KOPT-K1 (cell line): ENCODE results near the gene SMTNL2.

ENCODE experiments used
- H3K27ac ChIP-seq: fragments of 200-600 bp; sonication (generic); 2 replicates; pipeline ENCODE4 v1.5.1; 2016; ENCODE audit warnings: antibody characterized with exemption, mild to moderate bottlenecking, low read depth, low read length; ENCODE audit not compliant: poor library complexity, severe bottlenecking
- H3K36me3 ChIP-seq: fragments of 200-600 bp; sonication (generic); 2 replicates; pipeline ENCODE4 v1.5.1; 2017; ENCODE audit warnings: antibody characterized with exemption, mild to moderate bottlenecking, low read length, moderate library complexity; ENCODE audit not compliant: insufficient read depth
- H3K9me3 ChIP-seq: fragments of 200-600 bp; sonication (generic); 2 replicates; pipeline ENCODE4 v1.5.1; 2017; ENCODE audit warnings: antibody characterized with exemption, low read length, mild to moderate bottlenecking; ENCODE audit not compliant: insufficient read depth, poor library complexity, severe bottlenecking

Gene SMTNL2

GRCh38 chr17:4542003-4542725 lies 42.2 kb upstream of the SMTNL2 start:
- H3K36me3 ChIP-seq: peaks cover 100% of the 10 kb centered on the region
- H3K27ac ChIP-seq: no peak overlapping the region
- no peaks in the 10 kb centered on the region for H3K9me3 ChIP-seq

DNA sequence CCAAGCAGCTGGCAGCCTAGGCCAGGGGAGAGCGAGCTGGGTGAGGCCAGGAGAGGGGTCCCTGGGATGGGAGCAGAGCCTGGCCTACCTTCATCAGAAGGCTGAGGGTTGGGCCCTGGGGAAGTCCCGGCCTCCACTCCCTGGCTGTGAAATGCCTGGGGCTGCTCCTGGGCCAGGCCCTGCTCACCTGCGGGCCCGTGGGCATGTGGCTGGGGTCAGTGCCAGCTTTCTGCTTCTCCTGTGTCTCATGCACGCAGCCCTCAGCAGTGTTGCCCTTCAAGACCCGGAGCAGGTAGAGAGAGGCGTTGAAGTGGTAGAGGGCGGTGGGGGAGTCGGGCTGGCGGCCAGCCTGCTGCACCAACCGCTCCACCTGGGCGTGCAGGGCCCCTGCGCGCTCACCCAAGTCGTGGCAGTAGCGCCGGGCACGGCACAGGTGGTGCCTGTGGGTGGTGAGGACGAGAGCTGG lies 41.6 kb upstream of the SMTNL2 start:
- peaks cover 100% of the 10 kb centered on the region for H3K36me3 ChIP-seq
- H3K9me3 ChIP-seq: no peaks in the 10 kb centered on the region
- H3K27ac ChIP-seq: no peak overlapping the region

- H3K27ac ChIP-seq: no peak overlapping the region
- peaks cover 100% of the 10 kb centered on the region for H3K36me3 ChIP-seq
- no peaks in the 10 kb centered on the region for H3K9me3 ChIP-seq
Measured at GRCh38 chr17:4543557-4544026, 40.7 kb upstream of the SMTNL2 start.

- Histone ChIP-seq H3K27ac (no peak overlapping the region), H3K9me3 (no peaks in the 10 kb centered on the region), H3K36me3 (peaks cover 100% of the 10 kb centered on the region)
Measured at GRCh38 chr17:4544135-4544950, 40.0 kb upstream of the SMTNL2 start.

DNA sequence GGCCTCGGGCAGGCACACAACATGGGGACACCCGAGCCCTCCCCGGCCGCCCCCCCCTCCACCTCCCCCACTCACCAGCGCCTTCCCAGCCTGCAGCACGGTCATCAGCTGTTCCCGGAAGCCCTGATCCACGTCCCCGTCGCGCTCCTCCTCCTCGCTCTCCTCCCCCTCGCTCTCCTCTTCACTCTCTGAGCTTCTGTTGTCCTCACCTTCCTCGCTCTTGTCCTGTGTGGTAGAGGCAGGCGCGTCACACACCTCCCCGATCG lies 39.4 kb upstream of the SMTNL2 start:
- no peaks in the 10 kb centered on the region for H3K9me3 ChIP-seq
- no peak overlapping the region for H3K27ac ChIP-seq
- peaks cover 100% of the 10 kb centered on the region for H3K36me3 ChIP-seq

DNA sequence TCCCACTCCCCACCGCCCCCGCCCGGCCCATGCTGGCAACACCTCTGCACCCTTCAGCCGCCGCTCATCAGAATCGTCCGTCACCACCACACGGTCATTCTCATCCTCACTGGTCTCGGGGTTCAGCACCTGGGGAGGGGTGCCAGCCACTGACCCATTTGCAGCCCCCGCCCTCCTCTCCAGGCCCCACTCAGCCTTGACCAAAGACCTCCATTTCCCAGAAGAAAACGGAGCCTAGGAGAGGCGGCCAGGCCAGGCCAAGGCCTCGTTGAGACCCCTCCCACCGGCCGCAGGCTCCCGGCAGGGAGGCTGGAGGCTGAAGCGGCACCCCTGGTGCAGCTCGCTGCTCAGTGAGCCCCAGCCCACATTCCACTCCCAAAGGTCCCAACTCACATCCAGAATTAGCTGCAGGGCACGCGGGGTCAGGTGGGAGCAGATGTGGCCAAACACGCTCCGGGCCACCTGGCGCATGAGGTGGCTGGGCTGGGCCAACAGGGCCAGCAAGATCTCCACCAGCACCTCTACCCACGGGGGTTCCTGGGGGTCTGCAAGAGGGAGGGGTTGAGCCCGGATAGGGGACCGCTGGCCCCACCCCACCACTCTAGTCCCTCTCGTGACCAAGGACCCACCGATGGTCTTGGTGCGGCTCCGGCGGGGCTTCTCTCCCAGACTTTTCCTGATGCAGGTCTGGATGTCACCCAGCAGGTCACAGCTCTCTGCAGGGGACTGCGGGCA lies 38.9 kb upstream of the SMTNL2 start:
- Histone ChIP-seq H3K9me3 (no peaks in the 10 kb centered on the region), H3K27ac (no peak overlapping the region), H3K36me3 (peaks cover 100% of the 10 kb centered on the region)

- H3K36me3 ChIP-seq: peaks cover 100% of the 10 kb centered on the region
- H3K27ac ChIP-seq: no peak overlapping the region
- no peaks in the 10 kb centered on the region for H3K9me3 ChIP-seq
Measured at GRCh38 chr17:4547118-4547906, 37.0 kb upstream of the SMTNL2 start.

GRCh38 chr17:4548061-4548461 lies 36.3 kb upstream of the SMTNL2 start:
- no peaks in the 10 kb centered on the region for H3K9me3 ChIP-seq
- H3K27ac ChIP-seq: no peak overlapping the region
- H3K36me3 ChIP-seq: peaks cover 100% of the 10 kb centered on the region

- H3K9me3 ChIP-seq: no peaks in the 10 kb centered on the region
- H3K27ac ChIP-seq: no peak overlapping the region
- peaks cover 100% of the 10 kb centered on the region for H3K36me3 ChIP-seq
Measured at GRCh38 chr17:4548721-4549531, 35.4 kb upstream of the SMTNL2 start.

- Histone ChIP-seq H3K27ac (no peak overlapping the region), H3K36me3 (peaks cover 91% of the 10 kb centered on the region), H3K9me3 (no peaks in the 10 kb centered on the region)
Measured at GRCh38 chr17:4549781-4550533, 34.4 kb upstream of the SMTNL2 start.

DNA sequence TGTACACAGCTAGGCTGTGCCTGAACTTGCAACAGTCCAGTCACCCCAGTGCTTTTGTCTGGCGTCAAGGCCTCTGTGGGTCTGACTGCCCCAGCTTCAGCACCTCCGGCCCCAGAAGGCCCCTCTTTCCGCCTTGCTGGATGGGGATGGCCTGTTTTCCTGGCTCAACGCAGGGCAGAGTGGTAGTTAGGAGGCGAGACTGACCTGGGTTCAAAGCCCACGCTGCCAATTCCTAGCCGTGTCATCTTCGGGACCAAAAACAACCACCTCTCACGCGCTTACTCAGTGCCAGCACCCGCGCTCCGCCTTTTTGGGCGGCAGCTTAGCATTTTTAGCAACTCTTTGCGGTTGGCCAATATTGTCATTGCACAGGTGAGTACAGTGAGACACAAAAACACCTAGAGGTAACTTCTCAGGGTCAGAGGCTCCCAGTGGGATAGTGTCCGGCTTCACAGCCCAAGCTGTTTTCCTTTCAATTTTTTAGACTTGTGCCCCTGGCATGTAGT lies 33.7 kb upstream of the SMTNL2 start:
- no peaks in the 10 kb centered on the region for H3K9me3 ChIP-seq
- H3K36me3 ChIP-seq: peaks cover 85% of the 10 kb centered on the region
- no peak overlapping the region for H3K27ac ChIP-seq

DNA sequence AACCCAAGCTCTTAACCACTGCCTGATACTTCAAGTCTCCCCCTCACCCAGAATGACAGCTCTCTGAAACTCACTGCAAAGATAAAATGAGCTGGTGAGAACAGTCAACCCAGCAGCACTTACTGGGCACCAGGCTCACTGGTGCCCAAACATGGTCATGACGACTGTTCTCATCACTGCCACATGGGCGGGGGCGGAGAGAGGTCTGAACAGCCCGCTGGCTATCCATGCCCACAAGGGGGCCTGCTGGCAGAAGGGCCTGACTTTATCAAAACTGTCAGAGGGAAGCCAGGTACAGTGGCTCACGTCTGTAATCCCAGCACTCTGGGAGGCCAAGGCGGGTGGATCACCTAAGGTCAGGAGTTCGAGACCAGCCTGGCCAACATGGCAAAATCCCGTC lies 33.2 kb upstream of the SMTNL2 start:
- Histone ChIP-seq H3K9me3 (no peaks in the 10 kb centered on the region), H3K36me3 (peaks cover 79% of the 10 kb centered on the region), H3K27ac (no peak overlapping the region)

GRCh38 chr17:4551796-4552525 lies 32.4 kb upstream of the SMTNL2 start:
- H3K27ac ChIP-seq: no peak overlapping the region
- H3K36me3 ChIP-seq: peaks cover 71% of the 10 kb centered on the region
- no peaks in the 10 kb centered on the region for H3K9me3 ChIP-seq
